GM12892 (cell line): ENCODE results near the gene ADGRL1.
"Not testable (repeated sequence)": the region's sequence is repeated elsewhere in the genome, so short reads cannot be mapped to it uniquely, and the experiment has no call there.

Experiments
- POLR2A ChIP-seq: IDR thresholded peaks from 2 replicates; pipeline ENCODE4 v1.6.1; 2011; ENCODE audit warnings: low read depth, low read length, control low read depth
- POLR2AphosphoS5 ChIP-seq: IDR thresholded peaks from 2 replicates; pipeline ENCODE4 v1.6.1; 2011; ENCODE audit warnings: low read depth, low read length, control low read depth

DNA sequence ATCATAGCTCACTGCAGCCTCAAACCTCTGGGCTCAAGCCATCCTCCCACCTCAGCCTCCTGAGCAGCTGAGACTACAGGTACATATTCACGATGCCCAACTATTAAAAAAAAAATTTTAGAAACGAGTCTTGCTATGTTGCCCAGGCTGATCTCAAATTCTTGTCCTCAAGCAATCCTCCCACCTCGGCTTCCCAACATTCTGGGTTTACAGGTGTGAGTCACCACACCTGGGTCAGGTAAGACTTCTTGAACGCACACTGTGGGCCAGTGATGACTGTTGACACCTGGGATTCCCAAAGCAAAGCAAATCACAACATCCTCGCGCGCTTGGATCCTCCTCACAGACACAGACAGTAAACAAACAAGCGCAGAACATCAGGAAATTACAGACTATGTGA lies 4.5 kb downstream of the ADGRL1 start:
- not testable (repeated sequence) for TF ChIP-seq POLR2A, POLR2AphosphoS5
